Progenitor cell of endocrine pancreas (in vitro differentiated cells): Measurements from ENCODE around the gene MCM10. TPM values are rescaled to one million over a fixed set of nuclear protein-coding genes. Genes with fewer than 3 reads are reported as not detected.

ENCODE experiments used
- DNase-seq: peaks from one replicate; pipeline ENCODE4 v3.0.0; 2021; ENCODE audit warnings: low spot score; ENCODE audit not compliant: unreplicated experiment
- H3K27ac Mint-ChIP-seq: 2 replicates; pipeline ENCODE4 v1.8.0; 2021; ENCODE audit warnings: mild to moderate bottlenecking, moderate library complexity, mixed read lengths
- H3K27me3 Mint-ChIP-seq: 2 replicates; pipeline ENCODE4 v1.8.0; 2021; ENCODE audit warnings: mixed read lengths
- H3K36me3 Mint-ChIP-seq: 2 replicates; pipeline ENCODE4 v1.8.0; 2022; ENCODE audit warnings: mixed read lengths; ENCODE audit not compliant: insufficient read depth
- H3K4me1 Mint-ChIP-seq: 2 replicates; pipeline ENCODE4 v1.8.0; 2021; ENCODE audit warnings: low read depth, mixed read lengths
- H3K4me3 Mint-ChIP-seq: 2 replicates; pipeline ENCODE4 v1.8.0; 2021; ENCODE audit warnings: low read depth, mild to moderate bottlenecking, moderate library complexity, mixed read lengths
- H3K9me3 Mint-ChIP-seq: 2 replicates; pipeline ENCODE4 v1.8.0; 2021; ENCODE audit warnings: low read depth, mixed read lengths
- total RNA-seq: library from RNA; stranded (reverse); gene quantifications from 2 replicates; pipeline ENCODE4 v1.2.1, GENCODE V29; 2021
- TF ChIP-seq, protein P1 (sequence below): fragments of 200-600 bp; sonication (generic); IDR thresholded peaks from one replicate; pipeline ENCODE4 v1.5.0; 2021; ENCODE audit warnings: antibody characterized with exemption, mild to moderate bottlenecking; ENCODE audit not compliant: unreplicated experiment

Gene MCM10
- total RNA-seq, 1 donor from 2014 or later = 20.2 TPM

DNA sequence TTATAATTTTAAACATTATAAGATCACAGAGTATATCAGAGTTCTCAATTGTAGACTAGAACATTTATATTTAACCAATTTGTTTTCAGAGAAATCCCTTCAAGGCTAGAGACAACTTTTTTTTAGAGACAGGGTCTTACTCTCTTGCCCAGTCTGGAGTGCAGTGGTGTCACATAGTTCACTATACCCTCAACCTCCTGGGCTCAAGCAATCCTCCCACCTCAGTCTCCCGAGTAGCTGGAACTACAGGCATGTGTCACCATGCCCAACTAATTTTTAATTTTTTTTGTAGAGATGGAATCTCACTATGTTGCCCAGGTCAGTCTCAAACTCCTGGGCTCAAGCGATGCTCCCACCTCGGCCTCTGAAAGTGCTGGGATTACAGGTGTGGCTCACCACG, 57.5 kb downstream of the MCM10 start:
- DNase-seq = no peak
- no peaks in the 10 kb centered on the region for H3K27me3 Mint-ChIP-seq
- H3K27ac Mint-ChIP-seq = no peak overlapping the region
- H3K9me3 Mint-ChIP-seq = peaks cover 4% of the 10 kb centered on the region
- H3K36me3 Mint-ChIP-seq = peaks cover 10% of the 10 kb centered on the region
- TF ChIP-seq, protein P1, sequence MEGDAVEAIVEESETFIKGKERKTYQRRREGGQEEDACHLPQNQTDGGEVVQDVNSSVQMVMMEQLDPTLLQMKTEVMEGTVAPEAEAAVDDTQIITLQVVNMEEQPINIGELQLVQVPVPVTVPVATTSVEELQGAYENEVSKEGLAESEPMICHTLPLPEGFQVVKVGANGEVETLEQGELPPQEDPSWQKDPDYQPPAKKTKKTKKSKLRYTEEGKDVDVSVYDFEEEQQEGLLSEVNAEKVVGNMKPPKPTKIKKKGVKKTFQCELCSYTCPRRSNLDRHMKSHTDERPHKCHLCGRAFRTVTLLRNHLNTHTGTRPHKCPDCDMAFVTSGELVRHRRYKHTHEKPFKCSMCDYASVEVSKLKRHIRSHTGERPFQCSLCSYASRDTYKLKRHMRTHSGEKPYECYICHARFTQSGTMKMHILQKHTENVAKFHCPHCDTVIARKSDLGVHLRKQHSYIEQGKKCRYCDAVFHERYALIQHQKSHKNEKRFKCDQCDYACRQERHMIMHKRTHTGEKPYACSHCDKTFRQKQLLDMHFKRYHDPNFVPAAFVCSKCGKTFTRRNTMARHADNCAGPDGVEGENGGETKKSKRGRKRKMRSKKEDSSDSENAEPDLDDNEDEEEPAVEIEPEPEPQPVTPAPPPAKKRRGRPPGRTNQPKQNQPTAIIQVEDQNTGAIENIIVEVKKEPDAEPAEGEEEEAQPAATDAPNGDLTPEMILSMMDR = no peak
- no peaks in the 10 kb centered on the region for H3K4me1 Mint-ChIP-seq
- no peak overlapping the region for H3K4me3 Mint-ChIP-seq

DNA sequence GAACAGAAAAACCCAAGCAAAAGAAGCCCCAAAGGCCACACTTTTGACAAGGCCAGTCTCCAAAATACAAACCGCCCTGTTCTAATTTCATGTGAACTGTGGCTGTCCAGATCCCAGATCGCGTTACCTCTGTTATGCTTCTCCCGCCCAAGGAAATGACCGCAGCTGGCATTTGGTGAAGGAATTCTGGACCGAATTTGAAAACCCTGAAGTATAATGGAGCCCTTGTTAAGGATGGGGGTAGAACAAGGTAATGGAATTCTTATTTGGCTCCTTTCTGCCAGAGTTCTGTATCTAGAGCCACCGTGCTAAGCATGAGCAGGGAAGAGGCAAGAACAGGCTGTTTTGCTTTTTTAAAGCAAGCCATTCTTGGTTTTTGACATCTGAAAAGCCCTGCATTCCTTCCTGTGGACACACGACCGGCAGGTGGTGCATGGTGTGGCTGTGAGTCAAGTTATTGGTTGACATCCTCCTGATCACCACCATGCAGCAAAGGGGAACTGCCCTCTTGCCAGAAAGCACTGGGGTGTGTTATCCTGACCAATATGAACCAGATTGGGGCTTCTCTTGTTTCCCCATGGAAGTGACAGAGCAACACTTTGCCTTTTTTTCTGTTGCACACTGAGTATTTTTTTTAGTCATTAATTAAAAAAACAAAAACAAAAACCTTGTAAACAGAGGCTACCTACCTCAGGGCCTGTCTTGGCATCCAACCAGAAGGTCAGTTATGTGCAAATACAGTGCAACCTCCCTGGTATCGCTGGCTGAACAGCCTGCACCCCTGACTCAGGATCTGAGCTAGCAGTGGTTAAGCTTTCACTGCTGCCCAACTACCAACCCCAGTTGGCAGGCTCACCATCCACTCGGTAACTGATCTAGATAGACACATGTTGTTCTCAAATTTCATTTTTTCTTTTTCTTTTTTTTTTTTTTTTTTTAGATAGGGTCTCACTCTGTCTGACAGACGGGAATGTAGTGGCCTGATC, 58.6 kb downstream of the MCM10 start:
- no peaks in the 10 kb centered on the region for H3K27me3 Mint-ChIP-seq
- H3K9me3 Mint-ChIP-seq = no peaks in the 10 kb centered on the region
- H3K4me1 Mint-ChIP-seq = no peaks in the 10 kb centered on the region
- H3K27ac Mint-ChIP-seq = no peak overlapping the region
- no peak for DNase-seq
- TF ChIP-seq, protein P1 = peak; percentile 40
- peaks cover 4% of the 10 kb centered on the region for H3K36me3 Mint-ChIP-seq
- no peak overlapping the region for H3K4me3 Mint-ChIP-seq

DNA sequence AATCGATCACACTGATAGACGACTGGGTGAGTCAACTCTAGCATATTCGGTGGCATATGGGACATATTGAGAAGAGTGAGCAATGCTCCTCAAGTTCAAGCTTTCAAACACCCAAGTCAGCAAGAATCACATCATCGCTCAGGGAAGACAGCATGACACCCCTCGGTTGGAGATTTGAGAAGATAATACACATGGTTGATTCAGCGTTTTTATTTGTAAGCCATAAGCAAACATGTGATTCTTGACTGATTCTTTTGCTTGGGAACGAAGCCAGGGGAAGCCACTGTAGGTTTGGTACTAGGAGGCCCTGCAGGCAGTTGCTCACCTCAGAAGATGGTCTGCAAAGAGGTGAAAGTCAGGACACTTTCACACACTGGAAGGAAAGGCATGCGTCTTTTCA, 60.2 kb downstream of the MCM10 start:
- Mint-ChIP-seq H3K9me3 (no peaks in the 10 kb centered on the region), H3K36me3 (peaks cover 2% of the 10 kb centered on the region), H3K27me3 (no peaks in the 10 kb centered on the region), H3K4me3 (no peak overlapping the region), H3K27ac (no peak overlapping the region), H3K4me1 (no peaks in the 10 kb centered on the region)
- TF ChIP-seq, protein P1 = no peak
- no peak for DNase-seq

DNA sequence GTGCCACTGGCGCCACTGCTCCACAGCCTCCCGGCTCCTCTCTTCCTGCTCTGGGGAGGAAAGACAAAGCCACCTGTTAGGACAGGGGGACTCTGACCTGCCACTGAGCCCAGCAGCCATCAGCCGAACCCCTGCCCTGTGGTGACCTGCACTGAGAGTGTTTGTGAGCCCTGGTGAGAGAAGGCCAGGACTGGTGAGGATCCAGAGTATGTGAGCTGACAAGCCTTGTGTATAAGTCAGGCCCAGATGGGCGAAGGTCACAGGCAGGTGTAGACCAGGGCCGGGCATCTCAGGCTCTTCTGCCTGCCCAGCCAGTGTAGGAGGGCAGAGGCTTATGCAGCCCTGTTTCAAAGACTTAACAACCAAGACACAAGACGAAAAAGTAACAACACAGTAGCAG, 60.8 kb downstream of the MCM10 start:
- TF ChIP-seq, protein P1 = no peak
- Mint-ChIP-seq H3K27ac (peak overlapping the region; percentile 52), H3K4me1 (no peaks in the 10 kb centered on the region), H3K27me3 (no peaks in the 10 kb centered on the region), H3K4me3 (no peak overlapping the region), H3K36me3 (peaks cover 2% of the 10 kb centered on the region), H3K9me3 (no peaks in the 10 kb centered on the region)
- DNase-seq = no peak

DNA sequence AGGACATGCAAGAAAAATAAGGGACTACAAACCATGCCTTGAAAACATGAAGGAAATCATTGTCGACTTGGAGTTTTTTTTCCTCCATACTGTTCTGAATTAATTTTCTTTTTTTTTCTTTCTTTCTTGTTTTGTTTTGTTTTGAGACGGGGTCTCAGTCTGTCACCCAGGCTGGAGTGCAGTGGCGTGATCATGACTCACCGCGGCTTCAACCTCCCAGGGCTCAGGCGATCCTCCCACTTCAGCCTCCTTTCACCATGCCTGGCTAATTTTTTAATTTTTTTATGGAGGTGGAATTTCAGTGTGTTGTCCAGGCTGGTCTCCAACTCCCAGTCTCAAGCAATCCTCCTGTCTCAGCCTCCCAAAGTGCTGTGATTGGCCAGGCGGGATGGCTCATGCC, 61.2 kb downstream of the MCM10 start:
- Mint-ChIP-seq H3K4me1 (no peaks in the 10 kb centered on the region), H3K36me3 (peaks cover 2% of the 10 kb centered on the region), H3K27me3 (no peaks in the 10 kb centered on the region), H3K27ac (no peak overlapping the region), H3K4me3 (no peak overlapping the region), H3K9me3 (no peaks in the 10 kb centered on the region)
- TF ChIP-seq, protein P1 = no peak
- DNase-seq = no peak
